ENCODE measurements around the gene EDC4.
A peak's percentile ranks its signal among the peaks of the same experiment; 100 is the strongest.

The EDC4 gene

DNA sequence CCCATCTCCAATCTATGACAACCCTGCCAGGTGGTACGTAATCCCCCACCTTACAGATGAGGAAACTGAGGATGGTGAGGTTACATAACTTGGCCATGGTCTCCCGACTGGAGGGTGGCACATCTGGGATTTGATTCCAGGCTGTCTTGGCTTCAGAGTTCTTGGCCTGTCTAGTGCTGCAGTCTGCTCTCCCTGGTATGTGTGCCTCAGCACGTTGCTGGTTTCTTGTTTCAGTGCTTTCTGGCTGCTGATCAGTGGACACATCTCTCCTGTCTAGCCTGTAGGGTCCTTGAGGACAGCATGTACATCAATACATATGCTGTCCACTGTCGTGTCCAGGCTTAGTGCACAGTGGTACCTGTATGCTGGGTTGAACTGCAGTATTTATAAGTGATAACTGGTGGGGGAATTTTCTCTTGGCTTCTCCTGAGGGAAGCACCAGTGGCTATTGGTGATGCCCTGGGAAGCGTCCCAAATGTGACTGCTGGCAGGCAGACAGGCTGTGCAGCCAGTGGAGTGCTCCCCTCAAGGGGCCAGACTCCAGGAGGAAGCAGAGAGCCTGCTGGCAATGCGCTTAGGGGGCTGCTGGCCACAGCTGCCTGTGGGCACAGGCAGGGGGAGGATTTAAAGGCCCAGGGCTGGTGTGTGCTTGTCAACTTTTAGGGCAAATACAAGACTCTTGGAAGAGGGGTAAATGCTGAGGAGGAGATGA is 44.4 kb downstream of the EDC4 start:
- no peak for DNase-seq (ENCODE audit: low read depth)
- TF ChIP-seq, protein P1, sequence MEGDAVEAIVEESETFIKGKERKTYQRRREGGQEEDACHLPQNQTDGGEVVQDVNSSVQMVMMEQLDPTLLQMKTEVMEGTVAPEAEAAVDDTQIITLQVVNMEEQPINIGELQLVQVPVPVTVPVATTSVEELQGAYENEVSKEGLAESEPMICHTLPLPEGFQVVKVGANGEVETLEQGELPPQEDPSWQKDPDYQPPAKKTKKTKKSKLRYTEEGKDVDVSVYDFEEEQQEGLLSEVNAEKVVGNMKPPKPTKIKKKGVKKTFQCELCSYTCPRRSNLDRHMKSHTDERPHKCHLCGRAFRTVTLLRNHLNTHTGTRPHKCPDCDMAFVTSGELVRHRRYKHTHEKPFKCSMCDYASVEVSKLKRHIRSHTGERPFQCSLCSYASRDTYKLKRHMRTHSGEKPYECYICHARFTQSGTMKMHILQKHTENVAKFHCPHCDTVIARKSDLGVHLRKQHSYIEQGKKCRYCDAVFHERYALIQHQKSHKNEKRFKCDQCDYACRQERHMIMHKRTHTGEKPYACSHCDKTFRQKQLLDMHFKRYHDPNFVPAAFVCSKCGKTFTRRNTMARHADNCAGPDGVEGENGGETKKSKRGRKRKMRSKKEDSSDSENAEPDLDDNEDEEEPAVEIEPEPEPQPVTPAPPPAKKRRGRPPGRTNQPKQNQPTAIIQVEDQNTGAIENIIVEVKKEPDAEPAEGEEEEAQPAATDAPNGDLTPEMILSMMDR (IDR thresholded peaks at IDR 0.05; ENCODE audit: control insufficient read depth, extremely low read depth, insufficient read depth), result no peak
- no peak overlapping the region for H3K4me3 ChIP-seq (ENCODE audit: low read depth, low read length)

GRCh38 chr16:67917852-67918236 is 45.0 kb downstream of the EDC4 start:
- no peak for DNase-seq (ENCODE audit: low read depth)
- no peak overlapping the region for H3K4me3 ChIP-seq (ENCODE audit: low read depth, low read length)
- TF ChIP-seq, protein P1 (IDR thresholded peaks at IDR 0.05; ENCODE audit: control insufficient read depth, extremely low read depth, insufficient read depth), result no peak

GRCh38 chr16:67919622-67920221 is 46.9 kb downstream of the EDC4 start:
- H3K4me3 ChIP-seq (ENCODE audit: low read depth, low read length), result no peak overlapping the region
- DNase-seq (ENCODE audit: low read depth), result no peak
- TF ChIP-seq, protein P1 (IDR thresholded peaks at IDR 0.05; ENCODE audit: control insufficient read depth, extremely low read depth, insufficient read depth), result no peak

- TF ChIP-seq, protein P1 (IDR thresholded peaks at IDR 0.05; ENCODE audit: control insufficient read depth, extremely low read depth, insufficient read depth), result no peak
- DNase-seq (ENCODE audit: low read depth), result no peak
- H3K4me3 ChIP-seq (ENCODE audit: low read depth, low read length), result no peak overlapping the region
Measured at GRCh38 chr16:67922221-67922620, 49.4 kb downstream of the EDC4 start.

- TF ChIP-seq, protein P1 (IDR thresholded peaks at IDR 0.05; ENCODE audit: control insufficient read depth, extremely low read depth, insufficient read depth), result peak; percentile 33
- H3K4me3 ChIP-seq (ENCODE audit: low read depth, low read length), result peak overlapping the region; percentile 4; the same call in 1 of the 2 replicates
- DNase-seq (ENCODE audit: low read depth), result peak; percentile 93
Measured at GRCh38 chr16:67922740-67923139, 49.9 kb downstream of the EDC4 start.

DNA sequence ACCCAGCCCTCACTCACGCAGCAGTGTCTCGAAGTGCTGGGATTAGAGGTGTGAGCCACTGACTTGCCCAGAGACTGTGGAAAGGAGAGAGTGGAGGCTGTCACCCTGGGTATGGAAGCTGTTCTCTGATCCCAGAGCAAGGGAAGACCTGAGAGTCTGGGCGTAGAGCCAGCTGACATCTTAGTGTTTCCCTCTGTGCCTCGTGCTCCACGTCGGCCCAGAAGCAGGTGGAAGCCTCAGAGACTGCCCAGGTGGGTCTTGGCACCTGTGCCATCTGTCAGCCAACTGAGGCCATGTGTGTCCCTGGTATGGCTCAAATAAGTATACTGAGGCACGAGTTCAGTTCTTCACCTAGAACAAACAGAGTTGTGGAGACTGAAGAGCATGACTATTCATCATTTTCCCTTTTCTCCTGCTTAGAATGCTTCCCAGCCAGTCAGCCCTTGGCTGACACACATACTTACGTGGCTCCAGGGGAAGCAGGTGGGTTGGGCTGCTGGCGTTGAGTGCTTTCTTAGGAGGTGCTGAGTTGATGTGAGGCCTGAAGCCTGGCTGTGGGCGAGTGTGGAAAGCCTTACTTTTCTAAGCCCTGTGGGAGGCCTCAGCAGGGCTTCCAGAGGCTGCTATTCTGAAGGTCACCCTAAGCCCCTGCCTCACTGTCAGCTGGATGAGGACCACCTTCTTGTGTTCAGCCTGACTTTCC is 50.7 kb downstream of the EDC4 start:
- H3K4me3 ChIP-seq (ENCODE audit: low read depth, low read length), result peak overlapping the region; percentile 4; the same call in 1 of the 2 replicates
- DNase-seq (ENCODE audit: low read depth), result peak; percentile 71
- TF ChIP-seq, protein P1 (IDR thresholded peaks at IDR 0.05; ENCODE audit: control insufficient read depth, extremely low read depth, insufficient read depth), result no peak

Data from LNCaP clone FGC (cell line).